GM12892 (cell line): ENCODE data around the gene FERMT3.
A peak's percentile ranks its signal among the peaks of the same experiment; 100 is the strongest.

Experiments
- DNase-seq: peaks from one replicate; pipeline ENCODE4 v3.0.0; 2011; ENCODE audit not compliant: insufficient read length
- FAIRE-seq: peaks from 2 replicates; lab custom pipeline; 2011; peaks lifted over from hg19 to GRCh38; lab: Jason Lieb, UNC
- POLR2A ChIP-seq: IDR thresholded peaks from 2 replicates; pipeline ENCODE4 v1.6.1; 2011; ENCODE audit warnings: low read depth, low read length, control low read depth
- POLR2AphosphoS5 ChIP-seq: IDR thresholded peaks from 2 replicates; pipeline ENCODE4 v1.6.1; 2011; ENCODE audit warnings: low read depth, low read length, control low read depth
- TAF1 ChIP-seq: IDR thresholded peaks from 2 replicates; pipeline ENCODE4 v1.6.1; 2011; ENCODE audit warnings: low read depth, mild to moderate bottlenecking, control low read depth, low read length, borderline replicate concordance

The FERMT3 gene

GRCh38 chr11:64247729-64248531 lies 41.4 kb downstream of the FERMT3 start:
- FAIRE-seq (no peak), DNase-seq (no peak)
- TF ChIP-seq POLR2AphosphoS5 (no peak), POLR2A (no peak), TAF1 (no peak)

- DNase-seq (no peak), FAIRE-seq (no peak)
- TF ChIP-seq POLR2A (no peak), TAF1 (no peak), POLR2AphosphoS5 (no peak)
These were observed 42.1 kb downstream of the FERMT3 start for GRCh38 chr11:64248578-64248977.

GRCh38 chr11:64249038-64249437 lies 42.5 kb downstream of the FERMT3 start:
- DNase-seq (no peak), FAIRE-seq (no peak)
- TF ChIP-seq POLR2A (no peak), POLR2AphosphoS5 (no peak), TAF1 (no peak)

- FAIRE-seq: no peak
- TF ChIP-seq TAF1: no peak
- TF ChIP-seq POLR2A: no peak
- TF ChIP-seq POLR2AphosphoS5: no peak
- DNase-seq: no peak
These were observed 43.3 kb downstream of the FERMT3 start for GRCh38 chr11:64249563-64250414.

- FAIRE-seq: no peak
- DNase-seq: no peak
- no peak for TF ChIP-seq POLR2AphosphoS5
- no peak for TF ChIP-seq POLR2A
- no peak for TF ChIP-seq TAF1
These were observed 44.0 kb downstream of the FERMT3 start for GRCh38 chr11:64250415-64251015.

- peak; percentile 79 for FAIRE-seq
- DNase-seq: peak; percentile 93
- no peak for TF ChIP-seq POLR2AphosphoS5
- peak; percentile 44; the same call in 1 of the 2 replicates for TF ChIP-seq POLR2A
- TF ChIP-seq TAF1: no peak
These were observed 44.7 kb downstream of the FERMT3 start, which contains the start of gene PLCB3 for GRCh38 chr11:64251016-64251752. PLCB3 (plus strand) TSS chr11:64251530; CDS start chr11:64251650, 120 bp downstream.

- FAIRE-seq (no peak), DNase-seq (no peak)
- TF ChIP-seq TAF1: no peak
- TF ChIP-seq POLR2A: no peak
- TF ChIP-seq POLR2AphosphoS5: no peak
These were observed 45.2 kb downstream of the FERMT3 start for GRCh38 chr11:64251753-64252002.

- DNase-seq: peak; percentile 69
- peak; percentile 66 for FAIRE-seq
- TF ChIP-seq POLR2A: no peak
- TF ChIP-seq TAF1: no peak
- no peak for TF ChIP-seq POLR2AphosphoS5
These were observed 45.7 kb downstream of the FERMT3 start for GRCh38 chr11:64252003-64252872.

GRCh38 chr11:64253043-64253442 lies 46.5 kb downstream of the FERMT3 start:
- FAIRE-seq: no peak
- no peak for DNase-seq
- TF ChIP-seq TAF1 (no peak), POLR2A (no peak), POLR2AphosphoS5 (no peak)

- no peak for FAIRE-seq
- TF ChIP-seq POLR2AphosphoS5: no peak
- TF ChIP-seq TAF1: no peak
- TF ChIP-seq POLR2A: no peak
These were observed 47.0 kb downstream of the FERMT3 start for GRCh38 chr11:64253481-64253880.

More at GRCh38 chr11:64253481-64253880, 47.0 kb downstream of the FERMT3 start:
- DNase-seq: no peak
